HepG2 (cell line): Measurements from ENCODE around the gene ATRNL1. TPM values are rescaled to one million over a fixed set of nuclear protein-coding genes. Genes with fewer than 3 reads are reported as not detected.

Source experiments
- ATAC-seq: fragments of 200-7000 bp; cut with Tn5 transposase; 3 replicates; pipeline ENCODE4 v1.9.1; 2020; ENCODE audit warnings: mild to moderate bottlenecking, moderate library complexity
- BruUV-seq: library from RNA; stranded (reverse); fragments of 400-500 nt; replicated peaks from 2 replicates; lab custom pipeline; 2021; lab: Mats Ljungman, UMichigan
- CTCF ChIA-PET: fragments of 300-600 bp; formaldehyde crosslinking; extraction: SDS; loops from one replicate; lab custom pipeline; 2021; ENCODE audit warnings: low total read pairs, inconsistent platforms, low intra/inter-chr PET ratio; lab: Yijun Ruan, JAX
- POLR2A ChIA-PET: fragments of 350-600 bp; sonication (Branson Sonifier 250); formaldehyde crosslinking; loops from one replicate; lab custom pipeline; 2020; ENCODE audit warnings: antibody characterized with exemption, inconsistent platforms; lab: Yijun Ruan, JAX
- DNase-seq: peaks from one replicate; pipeline ENCODE4 v3.0.0-alpha.2; 2015; ENCODE audit warnings: low spot score
- FAIRE-seq: peaks from 3 replicates; lab custom pipeline; 2011; peaks lifted over from hg19 to GRCh38; lab: Jason Lieb, UNC
- H2AFZ ChIP-seq: one replicate; pipeline ENCODE4 v1.6.1; 2011; ENCODE audit warnings: low read length, inconsistent platforms
- H3K27ac ChIP-seq: fragments of 300-600 bp; 3 replicates; pipeline ENCODE4 v1.8.0; 2011; ENCODE audit warnings: mixed run types, mild to moderate bottlenecking, mixed read lengths, low read length, inconsistent platforms; ENCODE audit not compliant: insufficient read depth; ENCODE audit errors: extremely low read length
- H3K27me3 ChIP-seq, 2 experiments: fragments of 200-600 bp in 1 of 2; 2 replicates in 1 of 2; 3 replicates in 1 of 2; pipeline versions ENCODE4 v1.6.0 to v1.8.0; 2011; ENCODE audit warnings: low read length in 2 of 2, mild to moderate bottlenecking in 2 of 2, moderate library complexity in 2 of 2, inconsistent platforms in 1 of 2; ENCODE audit not compliant: insufficient read depth in 2 of 2, control insufficient read depth in 1 of 2
- H3K36me3 ChIP-seq, 2 experiments: fragments of 200-600 bp in 1 of 2; replicated peaks in 1 of 2; 2 replicates in 1 of 2; 3 replicates in 1 of 2; pipeline versions ENCODE4 v1.5.1 to v1.8.0; 2011; ENCODE audit warnings: low read length in 2 of 2, inconsistent platforms in 1 of 2; ENCODE audit not compliant: insufficient read depth in 2 of 2, control insufficient read depth in 1 of 2
- H3K4me1 ChIP-seq: 2 replicates; pipeline ENCODE4 v1.5.1; 2012; ENCODE audit warnings: low read length, inconsistent platforms; ENCODE audit not compliant: insufficient read depth
- H3K4me2 ChIP-seq: 2 replicates; pipeline ENCODE4 v1.6.0; 2011; ENCODE audit warnings: low read depth, low read length, inconsistent platforms
- H3K4me3 ChIP-seq, 3 experiments: fragments of 200-600 bp in 1 of 3; sonication (generic), shearing (Covaris generic) in 1 of 3; replicated peaks in 1 of 3; 2 replicates each; pipeline ENCODE4 v1.5.1; 2011 to 2016; ENCODE audit warnings: low read length in 3 of 3, inconsistent platforms in 2 of 3, low read depth in 2 of 3, mild to moderate bottlenecking in 2 of 3, control low read depth in 1 of 3, mixed read lengths in 1 of 3; ENCODE audit not compliant: insufficient read depth in 1 of 3
- H3K79me2 ChIP-seq: one replicate; pipeline ENCODE4 v1.6.1; 2011; ENCODE audit warnings: low read length, inconsistent platforms; ENCODE audit not compliant: insufficient read depth
- H3K9ac ChIP-seq: 2 replicates; pipeline ENCODE4 v1.6.0; 2011; ENCODE audit warnings: mild to moderate bottlenecking, low read depth, low read length, inconsistent platforms; ENCODE audit not compliant: insufficient read depth
- H3K9me3 ChIP-seq: 2 replicates; pipeline ENCODE4 v1.5.1; 2012; ENCODE audit warnings: mild to moderate bottlenecking, low read length
- H4K20me1 ChIP-seq: 2 replicates; pipeline ENCODE4 v1.6.0; 2011; ENCODE audit warnings: inconsistent platforms, mild to moderate bottlenecking, low read length, moderate library complexity; ENCODE audit not compliant: insufficient read depth
- ATF1 ChIP-seq: IDR thresholded peaks from 2 replicates; pipeline ENCODE4 v1.6.1; 2016; ENCODE audit warnings: mild to moderate bottlenecking, control low read depth
- CCDC6 ChIP-seq: sonication (generic); formaldehyde crosslinking; IDR thresholded peaks from 2 replicates; pipeline ENCODE4 v1.8.1; 2022; ENCODE audit warnings: mild to moderate bottlenecking, missing genetic modification reagents, moderate library complexity
- FOXC1 ChIP-seq: sonication (generic); formaldehyde crosslinking; IDR thresholded peaks from 2 replicates; pipeline ENCODE4 v1.8.0; 2022; ENCODE audit warnings: mild to moderate bottlenecking, missing genetic modification reagents, borderline replicate concordance
- GPBP1L1 ChIP-seq: sonication (generic); formaldehyde crosslinking; IDR thresholded peaks from 2 replicates; pipeline ENCODE4 v1.5.0; 2020; ENCODE audit warnings: mild to moderate bottlenecking, missing genetic modification reagents
- MAFF ChIP-seq: IDR thresholded peaks from 2 replicates; pipeline ENCODE4 v1.6.1; 2011; ENCODE audit warnings: low read depth, low read length, improper control_type of control experiment
- MAFK ChIP-seq, 2 experiments: IDR thresholded peaks in 1 of 2; conservative IDR thresholded peaks in 1 of 2; 2 replicates each; pipeline ENCODE4 v1.6.1; 2011; ENCODE audit warnings: improper control_type of control experiment in 2 of 2, low read length in 2 of 2
- MED8 ChIP-seq: sonication (generic); formaldehyde crosslinking; IDR thresholded peaks from 2 replicates; pipeline ENCODE4 v1.8.1; 2023; ENCODE audit warnings: mild to moderate bottlenecking, missing genetic modification reagents; ENCODE audit not compliant: insufficient replicate concordance
- SUZ12 ChIP-seq: fragments of 150-350 bp; IDR thresholded peaks from 2 replicates; pipeline ENCODE4 v1.6.1; 2014; ENCODE audit warnings: low read depth, low read length
- ZBTB4 ChIP-seq: sonication (generic); formaldehyde crosslinking; IDR thresholded peaks from 2 replicates; pipeline ENCODE4 v1.4.0; 2020; ENCODE audit warnings: missing genetic modification reagents, mild to moderate bottlenecking, borderline replicate concordance
- ZIK1 ChIP-seq: sonication (generic); formaldehyde crosslinking; IDR thresholded peaks from 2 replicates; pipeline ENCODE4 v1.5.0; 2020; ENCODE audit warnings: mild to moderate bottlenecking, low read depth, missing genetic modification reagents, borderline replicate concordance
- ZNF580 ChIP-seq: IDR thresholded peaks from 2 replicates; pipeline ENCODE4 v1.6.1; 2016; ENCODE audit warnings: low read depth, borderline replicate concordance
- ZXDC ChIP-seq: sonication (generic); formaldehyde crosslinking; IDR thresholded peaks from 2 replicates; pipeline ENCODE4 v1.5.0; 2020; ENCODE audit warnings: mild to moderate bottlenecking, missing genetic modification reagents
- in situ Hi-C: cut with HindIII; loops from 2 replicates; pipeline ENCODE4 v1.10.0; 2017; ENCODE audit warnings: low pct_unique_long_range_greater_than_20kb; ENCODE audit not compliant: extremely low pct_ligation_motif_present
- intact Hi-C: fragments of 100-400 bp; cut with micrococcal nuclease; formaldehyde crosslinking; loops from one replicate; pipeline ENCODE4 v1.10.0; 2022; ENCODE audit not compliant: unreplicated experiment
- polyA plus RNA-seq, 8 experiments: library from polyadenylated mRNA; depleted of rRNA in 3 of 8; stranded (reverse) in 7 of 8; unstranded in 1 of 8; fragments of >200 nt; fragmentation: Illumina TruSeq in 4 of 8; extraction: Trizol in 4 of 8; gene quantifications; 2 replicates each; pipeline versions ENCODE4 v1.2.1 to v1.2.3, GENCODE V29; 2011 to 2016; ENCODE audit warnings: low read depth in 4 of 8, missing spikeins in 1 of 8, mixed read lengths in 1 of 8; ENCODE audit not compliant: insufficient read depth in 1 of 8
- total RNA-seq, 5 experiments: library from RNA; depleted of rRNA; stranded (reverse); fragments of >200 nt; fragmentation: Illumina TruSeq; extraction: Trizol; gene quantifications; 2 replicates each; pipeline ENCODE4 v1.2.3, GENCODE V29; 2016; ENCODE audit warnings: low read depth in 1 of 5
- TF ChIP-seq, protein P1 (sequence below): sonication (generic); formaldehyde crosslinking; IDR thresholded peaks from 2 replicates; pipeline ENCODE4 v1.4.0; 2020; ENCODE audit warnings: missing genetic modification reagents
- TF ChIP-seq, protein P2 (sequence below): sonication (generic); formaldehyde crosslinking; IDR thresholded peaks from 2 replicates; pipeline ENCODE4 v1.5.1; 2020; ENCODE audit warnings: missing genetic modification reagents, mild to moderate bottlenecking, borderline replicate concordance

ATRNL1 gene
- total and polyA plus RNA-seq, 2 of the 13 experiments (the other 11 are each of a cell fraction or from before 2014, with no cell fraction given), result 0.04 TPM; not detected in 1

- FAIRE-seq (no peak), DNase-seq (no peak), ATAC-seq (no peak)
- H3K36me3 ChIP-seq, result no peaks in the 10 kb centered on the region
- no peak overlapping the region for H3K4me2 ChIP-seq
- no peaks in the 10 kb centered on the region for H3K79me2 ChIP-seq
- H4K20me1 ChIP-seq, result no peaks in the 10 kb centered on the region
- H3K4me1 ChIP-seq, result no peaks in the 10 kb centered on the region
- no peak overlapping the region for H3K9ac ChIP-seq
- H3K27me3 ChIP-seq, result no peaks in the 10 kb centered on the region
- in situ Hi-C loops, result no loop called here
- ChIA-PET CTCF (no interaction called here), POLR2A (no interaction called here)
- no TSS peak for BruUV-seq
- H2AFZ ChIP-seq, result no peak overlapping the region
- H3K4me3 ChIP-seq, result no peak overlapping the region
- intact Hi-C loops, result no loop called here
- H3K27ac ChIP-seq, result no peak overlapping the region
- no peaks in the 10 kb centered on the region for H3K9me3 ChIP-seq
- TF ChIP-seq MAFK (conservative IDR thresholded peaks at IDR 0.05 in 1 of 2, IDR thresholded peaks at IDR 0.05 in 1 of 2; ENCODE audit: low read length in 2 of 2), result peak; percentile 63 to 85
- no peak for TF ChIP-seq ZXDC (CRISPR knock-in tag)
- TF ChIP-seq, protein P1, sequence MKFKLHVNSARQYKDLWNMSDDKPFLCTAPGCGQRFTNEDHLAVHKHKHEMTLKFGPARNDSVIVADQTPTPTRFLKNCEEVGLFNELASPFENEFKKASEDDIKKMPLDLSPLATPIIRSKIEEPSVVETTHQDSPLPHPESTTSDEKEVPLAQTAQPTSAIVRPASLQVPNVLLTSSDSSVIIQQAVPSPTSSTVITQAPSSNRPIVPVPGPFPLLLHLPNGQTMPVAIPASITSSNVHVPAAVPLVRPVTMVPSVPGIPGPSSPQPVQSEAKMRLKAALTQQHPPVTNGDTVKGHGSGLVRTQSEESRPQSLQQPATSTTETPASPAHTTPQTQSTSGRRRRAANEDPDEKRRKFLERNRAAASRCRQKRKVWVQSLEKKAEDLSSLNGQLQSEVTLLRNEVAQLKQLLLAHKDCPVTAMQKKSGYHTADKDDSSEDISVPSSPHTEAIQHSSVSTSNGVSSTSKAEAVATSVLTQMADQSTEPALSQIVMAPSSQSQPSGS, result no peak
- TF ChIP-seq, protein P2, sequence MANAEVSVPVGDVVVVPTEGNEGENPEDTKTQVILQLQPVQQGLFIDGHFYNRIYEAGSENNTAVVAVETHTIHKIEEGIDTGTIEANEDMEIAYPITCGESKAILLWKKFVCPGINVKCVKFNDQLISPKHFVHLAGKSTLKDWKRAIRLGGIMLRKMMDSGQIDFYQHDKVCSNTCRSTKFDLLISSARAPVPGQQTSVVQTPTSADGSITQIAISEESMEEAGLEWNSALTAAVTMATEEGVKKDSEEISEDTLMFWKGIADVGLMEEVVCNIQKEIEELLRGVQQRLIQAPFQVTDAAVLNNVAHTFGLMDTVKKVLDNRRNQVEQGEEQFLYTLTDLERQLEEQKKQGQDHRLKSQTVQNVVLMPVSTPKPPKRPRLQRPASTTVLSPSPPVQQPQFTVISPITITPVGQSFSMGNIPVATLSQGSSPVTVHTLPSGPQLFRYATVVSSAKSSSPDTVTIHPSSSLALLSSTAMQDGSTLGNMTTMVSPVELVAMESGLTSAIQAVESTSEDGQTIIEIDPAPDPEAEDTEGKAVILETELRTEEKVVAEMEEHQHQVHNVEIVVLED (CRISPR knock-in tag), result no peak
- TF ChIP-seq SUZ12, result no peak
- no peak for TF ChIP-seq ZNF580
- TF ChIP-seq ATF1, result no peak
- no peak for TF ChIP-seq MED8 (CRISPR knock-in tag)
- TF ChIP-seq ZBTB4 (CRISPR knock-in tag), result no peak
- no peak for TF ChIP-seq GPBP1L1 (CRISPR knock-in tag)
- no peak for TF ChIP-seq ZIK1 (CRISPR knock-in tag)
- TF ChIP-seq FOXC1 (CRISPR knock-in tag), result no peak
- peak; percentile 69 for TF ChIP-seq MAFF
- TF ChIP-seq CCDC6 (CRISPR knock-in tag), result no peak
Observed at GRCh38 chr10:115662422-115662821, 569.3 kb downstream of the ATRNL1 start.
